ENCODE data around the gene LRRTM3. TPM values are rescaled to one million over a fixed set of nuclear protein-coding genes. Genes with fewer than 3 reads are reported as not detected.

Gene LRRTM3
- total RNA-seq, 1 experiment from 2014 or later = 0.96 TPM

DNA sequence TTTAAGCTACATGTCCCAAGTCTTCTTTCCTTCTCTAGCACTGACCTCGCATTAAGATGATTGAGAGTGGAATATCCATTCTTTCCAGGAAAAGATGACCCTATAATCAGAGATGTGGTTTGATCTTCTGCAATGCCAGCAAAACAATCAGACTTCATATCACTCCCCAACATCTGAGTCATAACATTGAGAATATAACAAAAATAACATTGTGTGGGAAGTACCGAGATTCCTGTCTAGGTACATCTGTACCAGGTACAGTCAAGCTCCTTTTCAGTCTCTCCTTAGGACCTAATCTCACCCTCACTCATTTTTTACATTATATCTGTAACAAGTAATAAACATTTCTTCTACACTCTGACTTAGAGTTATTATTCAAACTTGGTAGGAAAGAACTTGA, 201.6 kb downstream of the LRRTM3 start:
- H4K20me1 ChIP-seq (ENCODE audit: control insufficient read depth, insufficient read depth, insufficient read length) = no peaks in the 10 kb centered on the region
- no peak overlapping the region for H3K4ac ChIP-seq (ENCODE audit: low read depth, low read length)
- H3K9me3 ChIP-seq (ENCODE audit: control insufficient read depth, low read depth, low read length) = no peaks in the 10 kb centered on the region
- H3T11ph ChIP-seq (ENCODE audit: low read length) = no peak overlapping the region
- H4K5ac ChIP-seq (ENCODE audit: insufficient read length, low read depth, low read length) = no peak overlapping the region
- H2BK120ac ChIP-seq (ENCODE audit: low read depth, low read length, poor library complexity, severe bottlenecking) = no peak overlapping the region
- Mint-ChIP-seq H3K4me3 (no peak overlapping the region), H3K27ac (no peak overlapping the region), H3K27me3 (ENCODE audit: low read depth) (no peaks in the 10 kb centered on the region), H3K9me3 (no peaks in the 10 kb centered on the region), H3K36me3 (ENCODE audit: insufficient read depth in 1 of 3, low read depth in 3 of 3) (no peaks in the 10 kb centered on the region), H3K4me1 (no peaks in the 10 kb centered on the region)
- H3K4me2 ChIP-seq (ENCODE audit: insufficient read depth, insufficient read length, low read length) = no peak overlapping the region
- no peak overlapping the region for H3K56ac ChIP-seq (ENCODE audit: insufficient read length, low read depth, low read length)
- no peak overlapping the region for H4K91ac ChIP-seq (ENCODE audit: insufficient read length, low read depth, low read length)
- no peak overlapping the region for H2AK5ac ChIP-seq (ENCODE audit: insufficient read length, low read length)
- no peak overlapping the region for H3K18ac ChIP-seq (ENCODE audit: insufficient read length, low read depth, low read length)
- no peaks in the 10 kb centered on the region for H3K79me1 ChIP-seq (ENCODE audit: insufficient read depth, low read depth, low read length, poor library complexity, severe bottlenecking)
- no peak overlapping the region for H2BK15ac ChIP-seq (ENCODE audit: low read depth, low read length)
- no peaks in the 10 kb centered on the region for H3K27me3 ChIP-seq (ENCODE audit: insufficient read depth, low read length)
- H3K27ac ChIP-seq (ENCODE audit: insufficient read length, low read depth, low read length) = no peak overlapping the region
- TF ChIP-seq, protein P1, sequence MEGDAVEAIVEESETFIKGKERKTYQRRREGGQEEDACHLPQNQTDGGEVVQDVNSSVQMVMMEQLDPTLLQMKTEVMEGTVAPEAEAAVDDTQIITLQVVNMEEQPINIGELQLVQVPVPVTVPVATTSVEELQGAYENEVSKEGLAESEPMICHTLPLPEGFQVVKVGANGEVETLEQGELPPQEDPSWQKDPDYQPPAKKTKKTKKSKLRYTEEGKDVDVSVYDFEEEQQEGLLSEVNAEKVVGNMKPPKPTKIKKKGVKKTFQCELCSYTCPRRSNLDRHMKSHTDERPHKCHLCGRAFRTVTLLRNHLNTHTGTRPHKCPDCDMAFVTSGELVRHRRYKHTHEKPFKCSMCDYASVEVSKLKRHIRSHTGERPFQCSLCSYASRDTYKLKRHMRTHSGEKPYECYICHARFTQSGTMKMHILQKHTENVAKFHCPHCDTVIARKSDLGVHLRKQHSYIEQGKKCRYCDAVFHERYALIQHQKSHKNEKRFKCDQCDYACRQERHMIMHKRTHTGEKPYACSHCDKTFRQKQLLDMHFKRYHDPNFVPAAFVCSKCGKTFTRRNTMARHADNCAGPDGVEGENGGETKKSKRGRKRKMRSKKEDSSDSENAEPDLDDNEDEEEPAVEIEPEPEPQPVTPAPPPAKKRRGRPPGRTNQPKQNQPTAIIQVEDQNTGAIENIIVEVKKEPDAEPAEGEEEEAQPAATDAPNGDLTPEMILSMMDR (conservative IDR thresholded peaks at IDR 0.05) = no peak
- no peaks in the 10 kb centered on the region for H3K23me2 ChIP-seq (ENCODE audit: insufficient read length, low read depth, low read length, poor library complexity, severe bottlenecking)
- H2BK20ac ChIP-seq (ENCODE audit: low read depth, low read length, poor library complexity, severe bottlenecking) = no peak overlapping the region
- H3K79me2 ChIP-seq (ENCODE audit: insufficient read depth, low read length) = no peaks in the 10 kb centered on the region
- no peaks in the 10 kb centered on the region for H3K4me1 ChIP-seq (ENCODE audit: insufficient read depth, low read length)
- H3K14ac ChIP-seq (ENCODE audit: insufficient read depth, low read length) = no peak overlapping the region
- WGBS (ENCODE audit: extremely low coverage, insufficient read length, low lambda C conversion rate) = no CpG with 5 or more reads among the region's 2 CpGs
- H2BK12ac ChIP-seq (ENCODE audit: insufficient read length, low read depth, low read length) = no peak overlapping the region
- H4K8ac ChIP-seq (replicated peaks; ENCODE audit: insufficient read length, low read depth, low read length) = no peak overlapping the region
- H3K9ac ChIP-seq (ENCODE audit: extremely low read depth, insufficient read length, low read length) = no peak overlapping the region
- no peak overlapping the region for H2BK5ac ChIP-seq (ENCODE audit: insufficient read length, low read length)
- no peak overlapping the region for H3K23ac ChIP-seq (ENCODE audit: insufficient read length, low read depth, low read length)
- DNase-seq = no peak
- H2AFZ ChIP-seq (ENCODE audit: low read length) = no peak overlapping the region
